ENCODE data around the gene SPDYE4.

SPDYE4 gene

DNA sequence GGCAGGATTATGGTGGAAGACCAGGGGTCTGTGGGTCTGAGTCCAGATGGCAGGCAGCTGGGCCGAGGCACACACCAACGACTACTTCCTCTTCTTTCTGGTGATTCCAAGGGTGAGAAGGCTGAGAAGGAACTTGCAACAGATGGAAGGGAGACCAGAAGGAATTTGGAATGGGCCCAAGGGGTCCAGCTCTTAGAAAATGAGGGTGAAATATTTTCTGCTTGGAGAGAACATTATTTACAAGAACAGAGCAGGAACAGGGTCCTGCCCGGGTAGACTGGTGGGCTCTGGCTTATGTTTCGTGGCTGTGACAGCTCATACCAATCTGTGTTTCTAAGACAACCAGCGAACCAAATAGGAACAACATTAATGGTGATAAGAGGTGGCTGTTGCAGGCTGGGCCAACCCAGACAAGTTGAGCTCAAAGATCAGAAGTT, 50.3 kb downstream of the SPDYE4 start:
- DNase-seq, result no peak

DNA sequence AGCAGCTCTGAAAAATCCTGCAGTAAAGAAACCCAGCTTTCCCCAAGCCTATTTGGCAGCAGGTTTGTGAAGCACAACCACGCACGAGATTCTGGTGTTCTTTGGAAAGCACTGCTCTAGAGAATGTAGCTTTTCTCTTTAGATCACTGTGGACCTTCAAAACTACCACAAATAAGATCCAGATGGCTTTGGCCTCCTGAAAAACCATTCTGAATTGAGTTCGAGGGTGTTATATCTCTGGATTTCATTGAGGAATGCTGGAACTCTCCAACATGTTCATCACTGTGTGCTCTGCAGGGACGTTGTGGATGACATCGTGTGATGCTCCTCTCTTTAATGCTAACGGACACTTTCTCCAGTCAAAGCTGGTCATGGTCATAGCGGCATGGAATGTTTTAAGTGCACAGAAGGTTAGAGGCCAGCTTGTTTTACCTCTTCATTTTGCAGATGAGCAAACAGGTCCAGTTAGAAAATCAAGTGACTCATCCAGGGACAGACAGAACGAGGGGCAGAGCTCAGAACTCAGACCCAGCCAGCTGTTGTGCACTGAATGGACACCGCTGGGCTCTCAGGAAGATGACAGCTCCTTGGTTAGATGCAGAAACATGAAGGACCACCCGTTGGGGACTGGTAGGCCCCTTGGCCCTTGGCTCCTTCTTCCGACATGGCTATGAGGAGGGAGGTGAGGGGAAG, 50.9 kb downstream of the SPDYE4 start:
- no peak for DNase-seq

DNA sequence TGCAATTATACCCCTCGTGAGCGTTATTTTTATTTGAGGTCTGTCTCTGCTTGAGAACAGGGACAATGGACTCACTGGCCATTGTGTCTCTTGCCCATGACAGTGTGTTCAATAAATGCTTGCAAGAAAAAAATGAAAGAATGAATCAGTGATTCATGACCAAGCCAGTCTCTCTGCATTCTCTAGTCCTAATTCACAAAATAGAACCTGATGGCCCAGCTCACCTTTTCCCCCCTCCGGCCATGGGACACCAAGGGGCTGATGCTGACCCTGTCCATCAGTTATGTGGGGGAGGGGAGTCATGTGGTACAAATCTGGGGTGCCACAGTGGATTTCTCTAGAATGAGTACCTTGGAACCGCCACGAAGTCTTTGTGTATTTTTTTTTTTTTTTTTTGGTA, 51.9 kb downstream of the SPDYE4 start:
- no peak for DNase-seq

- no peak for DNase-seq
These were observed 52.9 kb downstream of the SPDYE4 start for GRCh38 chr17:8705427-8705826.

GRCh38 chr17:8703001-8703400, 55.3 kb downstream of the SPDYE4 start:
- no peak for DNase-seq

DNA sequence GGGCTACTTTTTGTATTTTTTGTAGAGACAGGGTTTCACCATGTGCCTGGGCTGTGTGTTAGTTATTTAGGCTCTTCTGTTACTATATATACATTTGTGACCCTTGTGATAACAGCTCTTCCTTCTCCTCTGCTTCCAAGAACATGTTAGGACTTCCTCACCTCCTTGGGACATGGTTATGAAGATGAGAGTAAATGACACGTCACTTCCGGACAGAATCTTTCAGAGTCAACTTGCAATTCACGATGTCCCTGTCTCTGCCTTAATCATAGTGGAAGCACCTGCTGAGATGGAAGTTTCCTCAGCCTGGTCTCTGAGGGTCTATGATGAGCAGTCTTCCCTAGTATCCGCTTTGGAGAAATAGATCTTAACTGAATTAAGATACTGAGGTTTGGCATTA, 56.6 kb downstream of the SPDYE4 start:
- DNase-seq, result no peak

DNA sequence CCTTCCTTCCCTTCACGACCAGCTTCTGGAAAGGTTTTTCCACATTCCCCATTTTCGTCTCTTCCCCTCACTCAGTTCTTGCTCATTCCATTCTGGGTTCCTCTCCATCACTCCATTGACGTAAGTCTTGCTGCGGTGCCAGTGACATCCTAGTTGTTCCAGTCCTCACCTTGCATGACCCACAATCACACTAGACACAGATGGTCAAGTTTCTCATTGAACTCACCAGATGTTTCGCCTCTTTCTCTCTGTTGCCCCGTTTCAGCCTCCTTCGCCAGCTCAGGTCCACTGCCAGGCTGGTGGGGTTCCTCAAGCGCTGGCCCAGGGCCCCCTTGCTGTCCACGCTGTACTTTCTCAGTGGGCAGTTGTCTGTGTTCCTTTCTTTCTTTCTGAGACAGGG, 57.1 kb downstream of the SPDYE4 start:
- DNase-seq, result no peak

Measured in NCI-H1417 treated with DMSO at 0.1 percent for 48 hours (cell line).